ENCODE data around the gene TRAF3IP3.

DNA sequence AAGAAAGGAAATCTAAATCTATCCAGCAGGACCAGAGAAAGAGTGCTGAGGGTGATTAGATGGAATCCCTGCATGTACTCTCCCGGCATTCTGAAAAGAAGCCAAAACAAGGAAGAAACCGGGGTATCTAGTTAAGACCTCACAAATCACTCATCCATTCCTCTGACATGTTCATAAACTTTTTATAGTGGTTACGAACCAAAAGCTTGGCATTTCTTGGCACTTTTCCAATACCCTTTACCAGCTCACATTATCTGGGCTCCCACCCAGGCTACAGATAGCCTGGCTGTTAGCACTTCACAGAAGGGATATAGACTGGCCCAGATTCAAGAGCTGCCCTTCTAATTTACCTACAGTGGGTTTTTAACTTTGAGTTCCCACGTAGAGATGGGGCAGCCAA, 30.3 kb downstream of the TRAF3IP3 start:
- TF ChIP-seq, protein P1, sequence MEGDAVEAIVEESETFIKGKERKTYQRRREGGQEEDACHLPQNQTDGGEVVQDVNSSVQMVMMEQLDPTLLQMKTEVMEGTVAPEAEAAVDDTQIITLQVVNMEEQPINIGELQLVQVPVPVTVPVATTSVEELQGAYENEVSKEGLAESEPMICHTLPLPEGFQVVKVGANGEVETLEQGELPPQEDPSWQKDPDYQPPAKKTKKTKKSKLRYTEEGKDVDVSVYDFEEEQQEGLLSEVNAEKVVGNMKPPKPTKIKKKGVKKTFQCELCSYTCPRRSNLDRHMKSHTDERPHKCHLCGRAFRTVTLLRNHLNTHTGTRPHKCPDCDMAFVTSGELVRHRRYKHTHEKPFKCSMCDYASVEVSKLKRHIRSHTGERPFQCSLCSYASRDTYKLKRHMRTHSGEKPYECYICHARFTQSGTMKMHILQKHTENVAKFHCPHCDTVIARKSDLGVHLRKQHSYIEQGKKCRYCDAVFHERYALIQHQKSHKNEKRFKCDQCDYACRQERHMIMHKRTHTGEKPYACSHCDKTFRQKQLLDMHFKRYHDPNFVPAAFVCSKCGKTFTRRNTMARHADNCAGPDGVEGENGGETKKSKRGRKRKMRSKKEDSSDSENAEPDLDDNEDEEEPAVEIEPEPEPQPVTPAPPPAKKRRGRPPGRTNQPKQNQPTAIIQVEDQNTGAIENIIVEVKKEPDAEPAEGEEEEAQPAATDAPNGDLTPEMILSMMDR (IDR thresholded peaks at IDR 0.05): no peak
- TF ChIP-seq RAD21 (conservative IDR thresholded peaks at IDR 0.05 in 1 of 2, IDR thresholded peaks at IDR 0.05 in 1 of 2) (no peak), MAZ (IDR thresholded peaks at IDR 0.05; ENCODE audit: borderline replicate concordance, low read depth, low read length) (no peak), RARB (CRISPR knock-in tag; IDR thresholded peaks at IDR 0.05) (no peak), ZFP36 (IDR thresholded peaks at IDR 0.05; ENCODE audit: borderline replicate concordance, partially characterized antibody) (no peak), HDAC2 (IDR thresholded peaks at IDR 0.05) (no peak), POLR2AphosphoS2 (conservative IDR thresholded peaks at IDR 0.05; ENCODE audit: low read length) (no peak), NR3C1 (IDR thresholded peaks at IDR 0.05) (no peak)

All from A549 (cell line).